Measurements from ENCODE around the gene GP1BB. TPM values are rescaled to one million over a fixed set of nuclear protein-coding genes. Genes with fewer than 3 reads are reported as not detected.

GP1BB gene
- total RNA-seq, 1 donor from 2014 or later, result not detected

DNA sequence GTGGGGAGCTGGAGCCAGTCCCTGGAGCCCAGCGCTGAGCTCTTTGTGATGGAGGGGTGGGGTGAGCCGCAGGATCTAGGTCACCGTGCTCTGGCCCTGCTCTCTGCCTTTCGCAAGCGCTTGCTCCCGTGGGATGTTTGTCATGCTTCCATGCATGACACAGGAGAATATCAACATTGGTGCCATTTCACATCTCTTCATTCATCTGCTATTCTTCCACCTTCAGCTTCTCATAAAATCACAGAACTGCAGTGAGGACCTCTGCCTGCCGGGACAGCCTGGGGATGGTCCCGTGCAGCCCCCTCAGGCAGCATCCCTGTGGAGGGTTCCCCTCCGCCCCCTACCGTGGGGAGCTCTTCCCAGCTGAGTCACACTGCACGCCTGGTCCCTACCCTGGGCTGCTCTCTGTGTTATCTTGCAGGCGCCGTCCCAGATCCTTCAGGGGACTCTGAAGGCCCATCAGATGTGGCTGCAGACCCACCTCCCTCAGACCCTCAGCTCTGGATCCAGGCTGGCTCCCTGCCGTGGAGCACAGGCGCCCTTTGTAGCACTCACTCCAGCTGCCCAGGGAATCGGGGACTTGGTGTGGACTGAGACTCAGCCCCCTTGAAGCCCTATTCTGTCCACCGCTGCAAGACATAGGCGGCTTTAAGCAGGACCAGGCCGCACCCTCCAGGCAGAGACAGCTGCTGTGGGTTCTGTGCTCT is 14.1 kb upstream of the GP1BB start:
- peaks cover 15% of the 10 kb centered on the region for H3K4me1 ChIP-seq
- intact Hi-C loops (cut with micrococcal nuclease), result no loop called here
- peaks cover 50% of the 10 kb centered on the region for H3K27me3 ChIP-seq (ENCODE audit: low read depth)
- TF ChIP-seq, protein P1, sequence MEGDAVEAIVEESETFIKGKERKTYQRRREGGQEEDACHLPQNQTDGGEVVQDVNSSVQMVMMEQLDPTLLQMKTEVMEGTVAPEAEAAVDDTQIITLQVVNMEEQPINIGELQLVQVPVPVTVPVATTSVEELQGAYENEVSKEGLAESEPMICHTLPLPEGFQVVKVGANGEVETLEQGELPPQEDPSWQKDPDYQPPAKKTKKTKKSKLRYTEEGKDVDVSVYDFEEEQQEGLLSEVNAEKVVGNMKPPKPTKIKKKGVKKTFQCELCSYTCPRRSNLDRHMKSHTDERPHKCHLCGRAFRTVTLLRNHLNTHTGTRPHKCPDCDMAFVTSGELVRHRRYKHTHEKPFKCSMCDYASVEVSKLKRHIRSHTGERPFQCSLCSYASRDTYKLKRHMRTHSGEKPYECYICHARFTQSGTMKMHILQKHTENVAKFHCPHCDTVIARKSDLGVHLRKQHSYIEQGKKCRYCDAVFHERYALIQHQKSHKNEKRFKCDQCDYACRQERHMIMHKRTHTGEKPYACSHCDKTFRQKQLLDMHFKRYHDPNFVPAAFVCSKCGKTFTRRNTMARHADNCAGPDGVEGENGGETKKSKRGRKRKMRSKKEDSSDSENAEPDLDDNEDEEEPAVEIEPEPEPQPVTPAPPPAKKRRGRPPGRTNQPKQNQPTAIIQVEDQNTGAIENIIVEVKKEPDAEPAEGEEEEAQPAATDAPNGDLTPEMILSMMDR (IDR thresholded peaks at IDR 0.05; ENCODE audit: borderline replicate concordance), result no peak
- no peak overlapping the region for H3K27ac ChIP-seq (replicated peaks)
- no peaks in the 10 kb centered on the region for H3K9me3 ChIP-seq (replicated peaks)
- peak; percentile 66 for DNase-seq
- H3K36me3 ChIP-seq, result no peaks in the 10 kb centered on the region
- H3K4me3 ChIP-seq, result no peak overlapping the region

- Histone ChIP-seq H3K36me3 (no peaks in the 10 kb centered on the region), H3K4me3 (no peak overlapping the region), H3K9me3 (replicated peaks) (no peaks in the 10 kb centered on the region), H3K4me1 (peaks cover 23% of the 10 kb centered on the region), H3K27ac (replicated peaks) (no peak overlapping the region), H3K27me3 (ENCODE audit: low read depth) (peaks cover 48% of the 10 kb centered on the region)
- intact Hi-C loops (cut with micrococcal nuclease), result no loop called here
- no peak for DNase-seq
- TF ChIP-seq, protein P1 (IDR thresholded peaks at IDR 0.05; ENCODE audit: borderline replicate concordance), result no peak
These were observed 13.1 kb upstream of the GP1BB start for GRCh38 chr22:19710020-19710768.

DNA sequence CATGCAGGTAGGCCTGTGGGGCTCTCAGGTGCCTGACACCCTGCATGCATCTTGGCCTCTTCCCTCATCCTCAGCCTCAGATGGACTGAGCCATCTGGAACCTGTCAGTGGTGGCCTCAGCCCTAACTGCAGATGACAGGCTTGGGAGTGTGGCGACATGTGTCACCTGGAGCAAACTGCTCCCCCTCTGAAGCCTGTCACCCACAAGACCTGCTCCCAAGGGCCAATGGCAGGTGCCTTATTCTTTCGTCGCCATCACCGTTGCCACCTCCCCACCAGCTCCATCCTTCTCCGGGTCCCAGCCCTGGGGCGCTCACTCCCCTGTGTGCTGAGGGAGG is 12.6 kb upstream of the GP1BB start:
- H3K9me3 ChIP-seq (replicated peaks), result no peaks in the 10 kb centered on the region
- H3K36me3 ChIP-seq, result no peaks in the 10 kb centered on the region
- peaks cover 48% of the 10 kb centered on the region for H3K27me3 ChIP-seq (ENCODE audit: low read depth)
- DNase-seq, result no peak
- no peak overlapping the region for H3K27ac ChIP-seq (replicated peaks)
- H3K4me1 ChIP-seq, result peaks cover 29% of the 10 kb centered on the region
- TF ChIP-seq, protein P1 (IDR thresholded peaks at IDR 0.05; ENCODE audit: borderline replicate concordance), result no peak
- no peak overlapping the region for H3K4me3 ChIP-seq
- intact Hi-C loops (cut with micrococcal nuclease), result no loop called here

- intact Hi-C loops (cut with micrococcal nuclease), result no loop called here
- TF ChIP-seq, protein P1 (IDR thresholded peaks at IDR 0.05; ENCODE audit: borderline replicate concordance), result no peak
- DNase-seq, result no peak
These were observed 10.1 kb upstream of the GP1BB start for GRCh38 chr22:19713245-19713644.

DNA sequence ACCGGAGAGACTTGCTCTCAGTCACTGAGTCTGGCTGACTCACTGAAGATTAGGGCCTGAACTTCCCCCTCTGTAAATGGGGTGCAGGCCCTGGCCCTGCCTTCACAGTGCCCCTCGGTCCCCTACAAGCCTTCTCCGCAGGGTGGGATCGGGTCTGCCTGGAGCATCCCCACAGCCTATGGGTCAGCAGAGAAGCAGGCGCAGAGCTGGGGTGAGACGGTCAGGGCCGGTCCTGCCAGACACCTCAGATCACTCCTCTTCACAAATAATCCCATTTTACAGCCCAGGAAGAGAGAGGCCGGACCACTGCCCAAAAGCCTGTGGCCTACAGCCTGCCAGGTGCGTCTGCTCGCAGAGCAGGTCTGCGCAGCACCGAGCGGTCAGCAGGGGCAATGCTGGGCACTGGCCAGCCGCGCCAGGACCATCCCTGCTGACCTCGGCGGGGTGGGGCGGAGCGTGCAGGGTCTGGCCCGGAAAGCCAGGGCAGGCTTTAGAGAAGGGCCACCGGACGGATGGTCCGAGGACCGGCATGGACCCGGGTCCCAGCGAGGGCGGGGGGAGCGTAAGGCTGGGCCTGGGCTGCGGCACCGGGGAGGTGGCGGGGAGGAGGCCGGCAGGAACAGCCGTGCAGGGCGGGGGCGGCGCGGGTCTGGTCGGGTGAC is 9.6 kb upstream of the GP1BB start:
- peaks cover 49% of the 10 kb centered on the region for H3K27me3 ChIP-seq (ENCODE audit: low read depth)
- peaks cover 58% of the 10 kb centered on the region for H3K4me1 ChIP-seq

More at GRCh38 chr22:19713245-19713644, 10.1 kb upstream of the GP1BB start:
- Histone ChIP-seq H3K27me3 (ENCODE audit: low read depth) (peaks cover 47% of the 10 kb centered on the region), H3K9me3 (replicated peaks) (no peaks in the 10 kb centered on the region), H3K4me3 (peak overlapping the region; percentile 75), H3K36me3 (no peaks in the 10 kb centered on the region), H3K27ac (replicated peaks) (no peak overlapping the region), H3K4me1 (peaks cover 52% of the 10 kb centered on the region)

More for the DNA sequence above, 9.6 kb upstream of the GP1BB start:
- intact Hi-C loops (cut with micrococcal nuclease), result no loop called here
- H3K36me3 ChIP-seq, result no peaks in the 10 kb centered on the region
- DNase-seq, result peak; percentile 12
- no peaks in the 10 kb centered on the region for H3K9me3 ChIP-seq (replicated peaks)
- TF ChIP-seq, protein P1 (IDR thresholded peaks at IDR 0.05; ENCODE audit: borderline replicate concordance), result no peak
- H3K27ac ChIP-seq (replicated peaks), result no peak overlapping the region
- H3K4me3 ChIP-seq, result peak overlapping the region; percentile 75
